ENCODE measurements around the gene CAMTA1. TPM values are rescaled to one million over a fixed set of nuclear protein-coding genes. Genes with fewer than 3 reads are reported as not detected.

Gene CAMTA1
- total RNA-seq, 1 donor from 2014 or later, result 81.6 TPM

DNA sequence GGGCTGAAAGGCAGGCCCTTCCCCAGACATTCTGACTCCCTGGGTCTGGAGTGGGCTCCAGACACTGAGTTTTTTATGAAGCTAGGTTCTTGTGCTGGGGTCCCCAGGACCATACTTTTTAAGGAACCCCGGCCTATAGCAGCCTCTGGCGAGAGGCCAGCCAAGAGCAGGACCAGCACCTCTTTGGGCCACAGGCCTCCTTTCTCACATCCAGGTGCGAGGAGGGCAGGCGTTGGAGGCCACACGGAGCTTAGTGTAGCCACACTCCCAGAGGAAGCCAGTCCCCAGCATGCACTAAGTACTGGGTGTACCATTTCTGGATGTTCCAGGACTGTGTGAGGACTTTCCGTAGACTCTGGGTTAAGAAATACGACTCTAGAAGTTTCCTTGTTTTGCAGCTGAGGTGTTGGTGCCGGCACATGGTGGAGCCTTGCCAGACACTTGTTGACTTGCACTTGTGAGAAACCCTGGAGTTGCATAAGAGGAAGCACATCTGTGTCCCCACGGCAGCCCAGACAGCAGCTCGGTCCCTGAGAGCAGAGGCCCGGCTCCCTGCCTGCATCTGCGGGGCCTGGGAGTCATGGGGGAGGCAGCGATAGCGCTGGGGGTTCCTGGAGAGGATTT, 863.6 kb downstream of the CAMTA1 start:
- H3K4me3 Mint-ChIP-seq (ENCODE audit: unreplicated experiment), result no peak overlapping the region
- DNase-seq (ENCODE audit: extremely low spot score, unreplicated experiment), result no peak
- H3K27ac Mint-ChIP-seq (ENCODE audit: unreplicated experiment), result no peak overlapping the region
- no peaks in the 10 kb centered on the region for H3K9me3 Mint-ChIP-seq (ENCODE audit: unreplicated experiment)
- H3K4me1 Mint-ChIP-seq (ENCODE audit: unreplicated experiment), result peaks cover 9% of the 10 kb centered on the region
- H3K36me3 Mint-ChIP-seq (ENCODE audit: unreplicated experiment), result no peaks in the 10 kb centered on the region
- H3K27me3 Mint-ChIP-seq (ENCODE audit: unreplicated experiment), result peaks cover 5% of the 10 kb centered on the region
- TF ChIP-seq, protein P1, sequence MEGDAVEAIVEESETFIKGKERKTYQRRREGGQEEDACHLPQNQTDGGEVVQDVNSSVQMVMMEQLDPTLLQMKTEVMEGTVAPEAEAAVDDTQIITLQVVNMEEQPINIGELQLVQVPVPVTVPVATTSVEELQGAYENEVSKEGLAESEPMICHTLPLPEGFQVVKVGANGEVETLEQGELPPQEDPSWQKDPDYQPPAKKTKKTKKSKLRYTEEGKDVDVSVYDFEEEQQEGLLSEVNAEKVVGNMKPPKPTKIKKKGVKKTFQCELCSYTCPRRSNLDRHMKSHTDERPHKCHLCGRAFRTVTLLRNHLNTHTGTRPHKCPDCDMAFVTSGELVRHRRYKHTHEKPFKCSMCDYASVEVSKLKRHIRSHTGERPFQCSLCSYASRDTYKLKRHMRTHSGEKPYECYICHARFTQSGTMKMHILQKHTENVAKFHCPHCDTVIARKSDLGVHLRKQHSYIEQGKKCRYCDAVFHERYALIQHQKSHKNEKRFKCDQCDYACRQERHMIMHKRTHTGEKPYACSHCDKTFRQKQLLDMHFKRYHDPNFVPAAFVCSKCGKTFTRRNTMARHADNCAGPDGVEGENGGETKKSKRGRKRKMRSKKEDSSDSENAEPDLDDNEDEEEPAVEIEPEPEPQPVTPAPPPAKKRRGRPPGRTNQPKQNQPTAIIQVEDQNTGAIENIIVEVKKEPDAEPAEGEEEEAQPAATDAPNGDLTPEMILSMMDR (IDR thresholded peaks at IDR 0.05), result no peak

DNA sequence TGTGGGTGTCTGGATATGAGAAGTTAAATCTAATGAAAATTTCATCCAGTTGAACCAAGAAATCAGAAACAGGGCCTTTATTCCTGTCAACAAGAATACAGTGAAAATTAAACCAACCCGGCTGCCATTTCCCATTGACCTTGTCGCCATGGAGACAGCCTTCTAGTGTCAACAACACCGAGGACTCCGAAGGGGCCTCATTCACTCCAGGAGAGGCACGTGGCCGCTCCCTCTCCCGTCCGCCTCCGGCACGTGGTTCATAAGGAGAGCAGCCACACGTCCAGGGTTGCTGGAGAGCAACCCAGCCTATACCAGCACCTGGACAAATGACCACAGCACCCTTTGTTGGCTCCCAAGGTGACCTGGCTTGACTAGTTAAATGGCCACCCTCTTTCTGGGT, 865.5 kb downstream of the CAMTA1 start:
- Mint-ChIP-seq H3K27ac (ENCODE audit: unreplicated experiment) (no peak overlapping the region), H3K4me3 (ENCODE audit: unreplicated experiment) (no peak overlapping the region), H3K36me3 (ENCODE audit: unreplicated experiment) (no peaks in the 10 kb centered on the region), H3K9me3 (ENCODE audit: unreplicated experiment) (no peaks in the 10 kb centered on the region), H3K27me3 (ENCODE audit: unreplicated experiment) (peaks cover 5% of the 10 kb centered on the region), H3K4me1 (ENCODE audit: unreplicated experiment) (no peaks in the 10 kb centered on the region)
- TF ChIP-seq, protein P1 (IDR thresholded peaks at IDR 0.05), result no peak
- DNase-seq (ENCODE audit: extremely low spot score, unreplicated experiment), result no peak

DNA sequence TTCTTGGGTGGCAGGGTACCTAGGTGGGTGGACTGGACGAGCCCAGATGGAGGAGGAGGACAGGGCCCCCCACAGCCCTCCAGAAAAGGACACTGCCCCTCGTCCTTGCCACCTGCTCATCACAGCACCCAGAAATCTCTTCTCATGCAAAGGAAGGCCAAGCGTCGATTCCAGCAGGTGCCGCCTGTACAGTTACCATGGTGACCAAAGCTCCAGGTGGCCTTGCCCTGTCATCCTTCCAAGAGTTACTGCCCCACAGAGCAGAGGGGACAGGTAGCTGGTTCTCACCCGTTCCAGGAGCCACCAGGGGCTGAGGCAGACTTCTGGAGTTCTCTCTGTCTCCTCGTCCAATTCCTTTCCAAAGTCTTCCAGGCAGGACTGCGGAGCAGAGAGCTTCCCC, 865.9 kb downstream of the CAMTA1 start:
- no peak for DNase-seq (ENCODE audit: extremely low spot score, unreplicated experiment)
- Mint-ChIP-seq H3K36me3 (ENCODE audit: unreplicated experiment) (no peaks in the 10 kb centered on the region), H3K27ac (ENCODE audit: unreplicated experiment) (no peak overlapping the region), H3K27me3 (ENCODE audit: unreplicated experiment) (peaks cover 5% of the 10 kb centered on the region), H3K4me1 (ENCODE audit: unreplicated experiment) (no peaks in the 10 kb centered on the region), H3K9me3 (ENCODE audit: unreplicated experiment) (no peaks in the 10 kb centered on the region), H3K4me3 (ENCODE audit: unreplicated experiment) (no peak overlapping the region)
- TF ChIP-seq, protein P1 (IDR thresholded peaks at IDR 0.05), result no peak

GRCh38 chr1:7652061-7652460, 866.8 kb downstream of the CAMTA1 start:
- no peaks in the 10 kb centered on the region for H3K4me1 Mint-ChIP-seq (ENCODE audit: unreplicated experiment)
- H3K9me3 Mint-ChIP-seq (ENCODE audit: unreplicated experiment), result no peaks in the 10 kb centered on the region
- no peak overlapping the region for H3K27ac Mint-ChIP-seq (ENCODE audit: unreplicated experiment)
- no peak for DNase-seq (ENCODE audit: extremely low spot score, unreplicated experiment)
- H3K36me3 Mint-ChIP-seq (ENCODE audit: unreplicated experiment), result no peaks in the 10 kb centered on the region
- TF ChIP-seq, protein P1 (IDR thresholded peaks at IDR 0.05), result no peak
- no peak overlapping the region for H3K4me3 Mint-ChIP-seq (ENCODE audit: unreplicated experiment)
- peaks cover 5% of the 10 kb centered on the region for H3K27me3 Mint-ChIP-seq (ENCODE audit: unreplicated experiment)

DNA sequence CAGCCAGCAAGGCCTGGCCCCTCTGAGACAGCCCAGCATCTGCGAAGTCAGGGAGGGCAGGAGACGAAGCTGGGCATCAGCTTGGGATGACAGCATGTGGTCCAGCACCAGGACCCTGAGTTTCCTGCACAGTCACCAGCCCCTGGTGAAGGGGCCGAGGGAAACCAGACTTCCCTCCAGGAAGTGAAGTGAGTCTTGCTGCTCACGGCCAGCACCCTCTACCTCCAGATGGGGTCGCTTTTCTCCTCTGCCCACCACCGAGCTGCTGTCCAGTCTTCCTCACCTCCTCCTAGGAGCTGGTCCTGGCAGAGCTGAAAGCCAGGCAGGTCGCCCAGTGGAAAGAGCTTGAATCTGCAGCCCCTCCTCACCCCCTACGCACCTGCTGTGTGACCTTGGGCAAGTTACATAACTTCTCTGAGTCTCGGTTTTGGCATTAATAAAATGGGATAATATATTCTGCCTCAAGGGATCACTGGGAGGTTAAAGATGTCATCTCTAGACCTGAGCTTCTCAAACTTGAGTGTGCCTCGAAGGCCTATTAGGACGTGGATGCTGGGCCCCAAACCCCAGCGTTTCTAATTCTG, 867.4 kb downstream of the CAMTA1 start:
- H3K4me1 Mint-ChIP-seq (ENCODE audit: unreplicated experiment), result no peaks in the 10 kb centered on the region
- no peaks in the 10 kb centered on the region for H3K9me3 Mint-ChIP-seq (ENCODE audit: unreplicated experiment)
- no peak for DNase-seq (ENCODE audit: extremely low spot score, unreplicated experiment)
- TF ChIP-seq, protein P1 (IDR thresholded peaks at IDR 0.05), result no peak
- H3K36me3 Mint-ChIP-seq (ENCODE audit: unreplicated experiment), result no peaks in the 10 kb centered on the region
- H3K27me3 Mint-ChIP-seq (ENCODE audit: unreplicated experiment), result peaks cover 5% of the 10 kb centered on the region
- H3K27ac Mint-ChIP-seq (ENCODE audit: unreplicated experiment), result no peak overlapping the region
- no peak overlapping the region for H3K4me3 Mint-ChIP-seq (ENCODE audit: unreplicated experiment)
